Endodermal cell (in vitro differentiated cells): Measurements from ENCODE around the gene HACD2. TPM values are rescaled to one million over a fixed set of nuclear protein-coding genes. Genes with fewer than 3 reads are reported as not detected.

Experiments used
- DNase-seq: peaks from one replicate; pipeline ENCODE4 v3.0.0-alpha.2; 2017
- H3K27ac ChIP-seq: 2 replicates; pipeline ENCODE4 v1.5.1; 2013; ENCODE audit warnings: mild to moderate bottlenecking, low read depth, low read length, moderate library complexity
- H3K27me3 ChIP-seq: 2 replicates; pipeline ENCODE4 v1.6.1; 2013; ENCODE audit warnings: mild to moderate bottlenecking, low read length, moderate library complexity; ENCODE audit not compliant: insufficient read depth, control insufficient read depth, poor library complexity, severe bottlenecking
- H3K36me3 ChIP-seq: 2 replicates; pipeline ENCODE4 v1.7.0; 2013; ENCODE audit warnings: mild to moderate bottlenecking, low read length, moderate library complexity; ENCODE audit not compliant: control insufficient read depth, insufficient read depth
- H3K4me1 ChIP-seq: one replicate; pipeline ENCODE4 v1.7.0; 2013; ENCODE audit warnings: low read length; ENCODE audit not compliant: control insufficient read depth, insufficient read depth
- H3K4me3 ChIP-seq: 2 replicates; pipeline ENCODE4 v1.5.1; 2013; ENCODE audit warnings: mild to moderate bottlenecking, low read length, moderate library complexity
- H3K9ac ChIP-seq: 2 replicates; pipeline ENCODE4 v1.6.1; 2013; ENCODE audit warnings: mild to moderate bottlenecking, low read length, moderate library complexity; ENCODE audit not compliant: poor library complexity, severe bottlenecking; ENCODE audit errors: extremely low read depth
- H3K9me3 ChIP-seq: 2 replicates; pipeline ENCODE4 v1.6.1; 2013; ENCODE audit warnings: mild to moderate bottlenecking, low read length, moderate library complexity; ENCODE audit not compliant: control insufficient read depth
- H3K27ac Mint-ChIP-seq: 2 replicates; pipeline ENCODE4 v1.8.0; 2020; ENCODE audit warnings: mixed read lengths
- H3K27me3 Mint-ChIP-seq: 2 replicates; pipeline ENCODE4 v1.8.0; 2021; ENCODE audit warnings: mild to moderate bottlenecking, mixed read lengths; ENCODE audit not compliant: insufficient read depth
- H3K36me3 Mint-ChIP-seq: 2 replicates; pipeline ENCODE4 v1.8.0; 2020; ENCODE audit warnings: low read depth, mixed read lengths
- H3K4me1 Mint-ChIP-seq: 2 replicates; pipeline ENCODE4 v1.8.0; 2020; ENCODE audit warnings: mixed read lengths
- H3K4me3 Mint-ChIP-seq: 2 replicates; pipeline ENCODE4 v1.8.0; 2020; ENCODE audit warnings: mild to moderate bottlenecking, moderate library complexity, mixed read lengths
- H3K9me3 Mint-ChIP-seq: 2 replicates; pipeline ENCODE4 v1.8.0; 2020; ENCODE audit warnings: mild to moderate bottlenecking, mixed read lengths
- WGBS, 2 experiments: methylation state at CpG; one replicate each; pipeline versions ENCODE4 v1.1.5 to v1.1.7; 2013; ENCODE audit warnings: missing lambda C conversion rate in 2 of 2, mixed read lengths in 1 of 2; ENCODE audit not compliant: insufficient coverage in 1 of 2, insufficient read length in 1 of 2; 5-methylcytosine and 5-hydroxymethylcytosine counted together
- total RNA-seq, 2 donors: library from RNA; stranded (reverse); fragmentation: NEBNext Ultra II Directional in 1 of 2; extraction: Animal tissue kit (Norgen Biotek cat#: 25700) in 1 of 2; gene quantifications; 2 replicates in 1 of 2; 3 replicates in 1 of 2; pipeline ENCODE4 v1.2.1, GENCODE V29; 2021
- TF ChIP-seq, protein P1 (sequence below): fragments of 200-600 bp; sonication (generic); conservative IDR thresholded peaks from 2 replicates; pipeline ENCODE4 v1.5.0; 2021; ENCODE audit warnings: antibody characterized with exemption, mild to moderate bottlenecking

The HACD2 gene
- total RNA-seq, 2 donors from 2014 or later = 32.5 to 48.7 TPM

DNA sequence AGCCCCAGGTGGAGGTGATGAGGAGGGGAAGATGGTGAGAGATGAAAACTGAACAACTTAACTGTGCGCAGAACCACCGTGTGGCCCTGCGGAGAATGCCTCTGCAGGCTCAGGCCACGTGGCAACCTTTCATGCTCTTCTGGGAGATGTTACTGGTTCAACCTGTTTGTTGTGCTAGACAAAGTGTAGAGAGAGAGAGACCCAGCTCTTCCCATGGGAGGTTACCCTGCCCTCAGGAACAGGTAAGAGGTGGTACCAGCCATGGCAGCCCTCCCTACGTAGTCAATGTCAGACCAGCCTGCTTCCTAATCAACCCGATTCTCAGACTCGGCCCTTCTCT lies 37.0 kb upstream of the HACD2 start:
- no peak overlapping the region for H3K9ac ChIP-seq
- Mint-ChIP-seq H3K4me3 (no peak overlapping the region), H3K4me1 (peaks cover 5% of the 10 kb centered on the region), H3K27ac (no peak overlapping the region), H3K36me3 (peaks cover 6% of the 10 kb centered on the region), H3K9me3 (no peaks in the 10 kb centered on the region), H3K27me3 (no peaks in the 10 kb centered on the region)
- no peaks in the 10 kb centered on the region for H3K4me1 ChIP-seq
- no peak overlapping the region for H3K4me3 ChIP-seq
- no peak overlapping the region for H3K27ac ChIP-seq
- no peak for DNase-seq
- 91 to 95% methylated on average over 7 of the region's 7 CpGs for WGBS, 2 experiments
- TF ChIP-seq, protein P1, sequence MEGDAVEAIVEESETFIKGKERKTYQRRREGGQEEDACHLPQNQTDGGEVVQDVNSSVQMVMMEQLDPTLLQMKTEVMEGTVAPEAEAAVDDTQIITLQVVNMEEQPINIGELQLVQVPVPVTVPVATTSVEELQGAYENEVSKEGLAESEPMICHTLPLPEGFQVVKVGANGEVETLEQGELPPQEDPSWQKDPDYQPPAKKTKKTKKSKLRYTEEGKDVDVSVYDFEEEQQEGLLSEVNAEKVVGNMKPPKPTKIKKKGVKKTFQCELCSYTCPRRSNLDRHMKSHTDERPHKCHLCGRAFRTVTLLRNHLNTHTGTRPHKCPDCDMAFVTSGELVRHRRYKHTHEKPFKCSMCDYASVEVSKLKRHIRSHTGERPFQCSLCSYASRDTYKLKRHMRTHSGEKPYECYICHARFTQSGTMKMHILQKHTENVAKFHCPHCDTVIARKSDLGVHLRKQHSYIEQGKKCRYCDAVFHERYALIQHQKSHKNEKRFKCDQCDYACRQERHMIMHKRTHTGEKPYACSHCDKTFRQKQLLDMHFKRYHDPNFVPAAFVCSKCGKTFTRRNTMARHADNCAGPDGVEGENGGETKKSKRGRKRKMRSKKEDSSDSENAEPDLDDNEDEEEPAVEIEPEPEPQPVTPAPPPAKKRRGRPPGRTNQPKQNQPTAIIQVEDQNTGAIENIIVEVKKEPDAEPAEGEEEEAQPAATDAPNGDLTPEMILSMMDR = no peak
- H3K36me3 ChIP-seq = no peaks in the 10 kb centered on the region
- H3K9me3 ChIP-seq = no peaks in the 10 kb centered on the region
- no peaks in the 10 kb centered on the region for H3K27me3 ChIP-seq

DNA sequence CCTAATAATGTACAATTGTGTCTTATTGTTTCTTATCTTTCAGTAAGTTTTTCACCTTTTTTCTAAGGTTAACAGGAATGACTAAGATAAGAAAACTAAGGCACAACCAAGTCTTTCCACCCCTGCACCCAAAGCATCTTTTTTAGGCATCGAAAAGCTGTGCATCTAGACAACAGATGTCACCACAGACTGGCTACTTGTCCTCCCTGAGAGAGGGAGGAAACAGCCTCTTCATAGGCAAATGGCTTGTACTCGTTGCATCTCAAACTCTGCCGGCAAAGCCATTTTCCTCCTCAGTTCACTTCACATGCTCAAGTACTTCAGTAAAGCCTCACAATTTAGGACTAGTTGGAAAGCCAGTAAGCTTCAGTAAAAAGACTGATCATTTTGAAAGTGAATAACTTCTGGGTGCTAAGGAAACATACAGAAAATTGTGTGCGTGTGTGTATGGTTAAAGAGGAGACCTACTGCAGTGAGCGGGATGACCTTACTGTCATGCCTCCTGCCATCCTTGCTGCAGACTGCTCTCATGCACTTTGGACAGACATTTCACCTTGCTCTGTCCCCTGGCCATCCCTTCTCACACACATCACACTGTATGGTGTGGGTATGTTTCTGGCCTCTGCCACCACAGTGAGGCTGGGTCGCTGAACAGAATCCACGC lies 36.5 kb upstream of the HACD2 start:
- Mint-ChIP-seq H3K27ac (no peak overlapping the region), H3K4me3 (no peak overlapping the region), H3K36me3 (peaks cover 6% of the 10 kb centered on the region), H3K4me1 (peaks cover 5% of the 10 kb centered on the region), H3K27me3 (no peaks in the 10 kb centered on the region), H3K9me3 (no peaks in the 10 kb centered on the region)
- TF ChIP-seq, protein P1 = no peak
- WGBS, 2 experiments = 77 to 80% methylated on average over 5 to 7 of the region's 7 CpGs
- no peak overlapping the region for H3K4me3 ChIP-seq
- DNase-seq = no peak
- no peaks in the 10 kb centered on the region for H3K9me3 ChIP-seq
- H3K27ac ChIP-seq = no peak overlapping the region
- H3K36me3 ChIP-seq = no peaks in the 10 kb centered on the region
- no peaks in the 10 kb centered on the region for H3K4me1 ChIP-seq
- H3K9ac ChIP-seq = no peak overlapping the region
- no peaks in the 10 kb centered on the region for H3K27me3 ChIP-seq

DNA sequence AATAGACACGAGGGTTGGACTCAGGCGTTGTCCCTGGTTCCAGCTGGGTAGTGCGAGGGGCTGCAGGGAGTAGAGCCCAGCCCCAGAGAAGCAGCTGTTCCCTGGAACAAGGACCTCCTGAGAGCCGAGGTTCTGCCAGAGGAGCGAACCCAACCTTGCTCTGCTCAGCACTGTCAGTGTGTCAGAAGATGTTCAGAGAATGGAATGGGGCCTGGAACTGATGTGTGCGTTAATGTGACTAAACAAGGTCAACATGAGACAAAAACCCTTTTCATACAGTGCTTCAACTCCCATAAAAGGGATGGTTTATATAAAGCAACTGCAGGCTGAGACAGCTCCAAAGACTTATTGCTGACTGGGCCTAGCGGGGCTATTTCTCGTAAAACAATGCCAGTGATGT lies 35.5 kb upstream of the HACD2 start:
- H3K27ac Mint-ChIP-seq = no peak overlapping the region
- H3K4me1 ChIP-seq = no peaks in the 10 kb centered on the region
- DNase-seq = no peak
- H3K36me3 Mint-ChIP-seq = peaks cover 6% of the 10 kb centered on the region
- no peak overlapping the region for H3K4me3 ChIP-seq
- TF ChIP-seq, protein P1 = no peak
- no peaks in the 10 kb centered on the region for H3K27me3 Mint-ChIP-seq
- H3K27ac ChIP-seq = no peak overlapping the region
- no peaks in the 10 kb centered on the region for H3K9me3 Mint-ChIP-seq
- H3K36me3 ChIP-seq = no peaks in the 10 kb centered on the region
- H3K9me3 ChIP-seq = no peaks in the 10 kb centered on the region
- no peak overlapping the region for H3K9ac ChIP-seq
- WGBS, 2 experiments = 96 to 97% methylated on average over 5 to 8 of the region's 8 CpGs
- H3K27me3 ChIP-seq = no peaks in the 10 kb centered on the region
- H3K4me3 Mint-ChIP-seq = no peak overlapping the region
- peaks cover 5% of the 10 kb centered on the region for H3K4me1 Mint-ChIP-seq
